Stimulated activated CD4-positive, alpha-beta T cell treated with anti-CD3 and anti-CD28 coated beads, Interleukin-15, amount 100 ng/mL, for 48 hours (primary cell): ENCODE measurements around the gene ERN2.

Experiments
- DNase-seq, 2 donors: peaks; one replicate each; pipeline ENCODE4 v3.0.0-alpha.2; 2020; ENCODE audit warnings: low read depth in 2 of 2

The ERN2 gene

GRCh38 chr16:23640615-23640930, 72.4 kb downstream of the ERN2 start:
- DNase-seq, result no peak
